Activated T-cell treated with anti-CD3 and anti-CD28 coated beads for 4 hours (primary cell): ENCODE results near the gene SLCO4A1.

ENCODE experiments used
- DNase-seq: peaks from one replicate; pipeline ENCODE4 v3.0.0-alpha.2; 2020

SLCO4A1 gene

GRCh38 chr20:62688083-62688482 is 45.8 kb downstream of the SLCO4A1 start:
- DNase-seq, result no peak

- DNase-seq, result no peak
Measured at GRCh38 chr20:62688855-62689460, 46.7 kb downstream of the SLCO4A1 start.

GRCh38 chr20:62689861-62690260 is 47.6 kb downstream of the SLCO4A1 start:
- no peak for DNase-seq

DNA sequence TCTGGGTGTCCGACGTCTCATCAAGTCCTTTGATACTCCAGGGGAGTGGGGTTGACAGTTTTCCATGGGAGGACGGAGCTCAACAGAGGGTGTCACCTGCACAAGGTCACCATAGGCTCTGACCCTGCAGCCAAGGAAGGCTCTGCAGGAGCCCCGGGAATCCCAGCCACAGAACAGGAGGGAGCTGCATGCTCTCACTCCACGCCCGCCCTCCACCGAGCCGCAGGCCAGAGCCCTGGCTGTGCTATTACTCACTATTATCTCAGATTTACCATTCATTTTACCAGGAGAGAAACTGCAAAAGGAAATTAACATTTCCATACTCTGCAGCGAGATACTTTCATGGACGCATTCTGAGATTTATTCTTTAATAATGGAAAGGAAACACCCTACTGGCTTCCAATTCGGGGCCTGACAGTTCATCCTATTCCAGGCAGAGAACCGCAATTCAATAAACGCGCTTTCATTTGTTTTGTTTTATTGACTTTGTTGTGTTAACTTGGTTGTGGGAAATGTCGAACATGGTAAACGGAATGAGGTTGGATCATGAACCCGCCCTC is 48.0 kb downstream of the SLCO4A1 start:
- DNase-seq, result no peak

DNA sequence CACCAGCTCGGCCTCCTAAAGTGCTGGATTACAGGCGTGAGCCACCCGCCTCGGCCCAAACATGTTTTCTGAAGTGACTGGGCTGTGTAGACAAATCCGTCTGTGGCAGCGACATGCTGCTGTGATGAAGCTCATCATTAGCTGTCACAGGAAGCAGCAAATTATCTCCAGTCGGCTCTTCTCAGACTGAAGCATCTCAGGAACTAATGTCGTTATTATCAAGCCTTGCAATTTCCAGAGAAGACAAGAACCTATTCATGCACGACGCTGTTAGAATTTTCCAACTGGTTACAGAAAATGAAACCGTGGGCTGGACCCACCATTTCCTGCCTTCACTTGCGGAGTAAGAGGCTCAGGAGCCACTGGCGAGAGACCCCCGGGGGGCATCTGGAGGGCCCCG is 49.2 kb downstream of the SLCO4A1 start:
- DNase-seq, result no peak

DNA sequence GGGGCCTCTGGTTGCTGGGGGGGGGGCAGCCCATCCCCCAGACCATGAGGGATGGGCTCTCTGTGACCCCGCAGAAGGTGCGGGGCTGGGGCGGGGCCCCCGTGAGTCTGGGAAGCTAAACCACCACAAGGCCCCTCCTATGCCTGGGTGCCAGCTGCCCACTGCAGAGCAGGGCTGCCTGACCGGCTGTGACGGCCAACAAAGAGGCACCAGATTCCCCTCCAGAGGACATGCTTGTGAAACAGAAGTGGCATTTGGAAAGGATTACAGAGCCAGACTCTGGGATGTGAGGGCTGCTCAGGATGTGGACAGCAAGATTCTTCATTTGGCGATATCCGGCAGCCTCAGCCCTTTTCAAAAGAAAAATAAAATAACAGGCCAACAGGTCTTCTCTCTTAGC is 49.9 kb downstream of the SLCO4A1 start:
- no peak for DNase-seq

DNA sequence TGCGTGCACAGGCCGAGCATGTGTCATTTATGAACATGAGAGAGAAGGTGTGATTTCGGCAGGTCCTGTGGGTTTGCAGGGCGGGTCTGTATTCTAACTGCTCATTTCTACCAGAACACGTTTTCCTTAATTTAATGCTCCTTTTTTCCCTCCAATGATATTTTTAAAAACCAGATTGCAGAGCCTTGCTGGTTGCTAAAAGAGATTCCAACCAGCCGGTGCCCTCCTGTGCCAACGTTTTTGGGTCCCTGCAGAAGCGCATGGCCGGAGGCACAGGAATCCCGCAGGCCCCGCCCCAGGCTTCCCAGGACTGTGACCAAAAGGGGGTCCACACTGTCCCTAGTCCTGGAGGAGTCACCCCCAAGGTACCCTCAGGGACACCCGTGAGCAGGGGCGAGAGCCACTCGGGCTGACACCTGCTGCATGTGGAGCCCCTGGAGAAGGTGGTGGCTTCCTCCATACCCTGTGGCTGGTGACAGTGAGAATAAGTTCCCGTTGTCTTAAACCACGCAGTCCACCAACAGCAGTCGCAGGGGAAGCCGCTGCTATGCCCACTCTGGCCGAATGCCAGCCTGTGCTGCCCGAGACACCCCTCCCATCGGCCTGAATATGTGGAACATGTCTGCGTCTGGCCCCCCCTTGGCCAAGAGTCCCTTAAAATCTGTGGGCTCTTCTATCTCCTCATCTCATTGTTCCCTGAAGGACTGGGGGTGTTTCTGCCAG is 50.7 kb downstream of the SLCO4A1 start:
- DNase-seq, result no peak

- DNase-seq, result no peak
Measured at GRCh38 chr20:62693524-62693922, 51.2 kb downstream of the SLCO4A1 start.

DNA sequence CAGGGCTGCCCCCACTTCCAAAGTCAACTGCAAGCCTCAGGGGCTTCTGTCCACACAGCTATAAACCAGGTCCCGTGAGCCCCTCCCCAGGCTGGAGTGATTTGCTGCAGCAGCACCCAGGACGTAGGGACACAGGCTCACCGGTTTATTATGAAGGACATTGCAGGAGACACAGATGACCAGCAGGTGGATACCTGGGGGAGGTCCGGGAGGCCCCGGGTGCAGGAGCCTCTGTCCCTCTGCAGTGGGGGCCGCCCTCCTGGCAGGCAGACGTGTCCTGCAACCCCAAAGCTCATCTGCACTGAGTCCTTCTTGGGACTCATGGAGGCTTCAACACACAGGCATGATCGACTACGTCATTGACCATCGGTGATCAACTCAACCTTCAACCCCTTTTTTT is 51.8 kb downstream of the SLCO4A1 start:
- DNase-seq, result no peak

DNA sequence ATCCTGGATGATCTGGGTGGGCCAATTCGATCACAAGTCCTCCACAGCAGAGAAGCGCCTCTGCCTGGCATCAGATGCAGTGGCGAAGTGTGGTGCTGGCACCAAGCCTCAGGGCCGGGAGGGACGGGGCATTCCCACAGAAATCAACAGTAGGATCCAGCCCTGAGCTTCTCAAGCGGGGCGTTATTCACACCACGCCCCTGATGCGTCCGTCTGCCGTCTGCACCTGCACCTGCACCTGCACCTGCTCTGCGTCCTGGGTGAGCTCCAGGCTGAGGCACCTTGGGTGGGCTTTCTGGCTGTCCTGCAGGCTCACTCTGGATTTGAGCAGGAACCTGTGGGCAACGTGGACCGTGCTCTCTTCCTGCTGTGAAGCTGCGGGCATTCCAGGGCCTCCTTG is 52.6 kb downstream of the SLCO4A1 start:
- DNase-seq, result no peak

GRCh38 chr20:62695448-62696414 is 53.4 kb downstream of the SLCO4A1 start:
- DNase-seq, result no peak

DNA sequence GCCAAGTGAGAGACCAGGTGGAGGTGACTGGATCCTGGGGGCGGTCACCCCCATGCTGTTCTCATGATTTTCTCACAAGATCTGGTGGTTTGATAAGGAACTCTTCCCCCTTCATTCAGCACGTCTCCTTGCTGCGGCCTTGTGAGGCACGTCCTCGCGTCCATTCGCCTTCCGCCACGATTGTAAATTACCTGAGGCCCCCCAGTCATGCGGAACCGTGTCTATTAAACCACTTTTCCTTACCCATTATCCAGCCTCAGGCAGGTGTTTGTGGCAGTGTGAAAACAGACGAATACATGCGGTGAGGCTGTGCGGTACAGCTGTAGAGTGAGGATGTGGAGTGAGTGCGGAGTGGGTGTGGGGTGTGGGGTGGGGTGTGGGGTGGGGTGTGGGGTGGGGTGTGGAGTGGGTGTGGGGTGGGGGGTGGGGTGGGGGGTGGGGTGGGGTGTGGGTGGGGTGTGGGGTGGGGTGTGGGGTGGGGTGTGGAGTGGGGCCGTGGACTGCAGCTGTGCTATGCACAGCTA is 54.2 kb downstream of the SLCO4A1 start:
- no peak for DNase-seq

DNA sequence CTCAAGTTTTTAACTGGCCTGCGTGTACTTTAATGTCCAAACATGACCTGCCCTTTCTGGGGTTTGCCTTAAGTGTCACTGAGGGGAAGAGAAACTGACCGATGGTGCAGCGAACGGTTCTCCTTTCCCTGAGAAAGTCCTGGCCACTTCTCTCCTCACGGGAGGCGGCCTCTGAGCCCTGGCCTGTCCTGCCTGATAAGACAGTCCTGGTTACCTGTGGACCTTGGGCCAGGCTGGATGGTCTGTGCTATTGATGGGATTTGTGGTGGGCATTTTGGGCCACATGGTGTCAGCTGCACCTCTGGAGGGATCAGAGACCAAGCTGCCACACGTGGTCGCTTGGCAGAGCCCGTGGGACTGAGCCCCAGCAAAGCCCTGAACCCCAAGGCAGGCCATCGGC is 54.7 kb downstream of the SLCO4A1 start:
- no peak for DNase-seq

- DNase-seq, result no peak
Measured at GRCh38 chr20:62697468-62697912, 55.2 kb downstream of the SLCO4A1 start.

- DNase-seq, result no peak
Measured at GRCh38 chr20:62698231-62698630, 55.9 kb downstream of the SLCO4A1 start.

GRCh38 chr20:62699296-62699695 is 57.0 kb downstream of the SLCO4A1 start:
- DNase-seq, result no peak

- no peak for DNase-seq
Measured at GRCh38 chr20:62699741-62700140, 57.4 kb downstream of the SLCO4A1 start.

- no peak for DNase-seq
Measured at GRCh38 chr20:62700261-62700930, 58.1 kb downstream of the SLCO4A1 start.

GRCh38 chr20:62701161-62702012 is 59.1 kb downstream of the SLCO4A1 start:
- no peak for DNase-seq

DNA sequence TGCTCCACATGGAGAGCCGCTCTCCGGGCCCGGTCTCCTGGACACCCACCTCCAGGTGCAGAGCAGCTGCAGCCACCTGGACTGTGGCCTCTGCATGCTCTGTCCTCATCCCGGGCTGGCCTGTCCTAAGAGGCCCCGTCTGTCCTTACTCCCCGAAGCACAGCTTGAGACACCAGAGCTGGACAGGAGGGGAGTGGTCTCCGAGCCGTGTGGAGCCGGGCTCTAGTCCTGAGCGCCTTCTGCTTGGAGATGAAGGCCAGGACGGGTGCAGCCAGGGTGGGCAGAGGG is 59.7 kb downstream of the SLCO4A1 start:
- DNase-seq, result no peak
